ENCODE results near the gene RPL37. TPM values are rescaled to one million over a fixed set of nuclear protein-coding genes. Genes with fewer than 3 reads are reported as not detected.
"Not testable (repeated sequence)": the region's sequence is repeated elsewhere in the genome, so short reads cannot be mapped to it uniquely, and the experiment has no call there.

RPL37 gene
- total and polyA plus RNA-seq, 8 donors, result 87.9 to 2,879 (median 1,228) TPM

DNA sequence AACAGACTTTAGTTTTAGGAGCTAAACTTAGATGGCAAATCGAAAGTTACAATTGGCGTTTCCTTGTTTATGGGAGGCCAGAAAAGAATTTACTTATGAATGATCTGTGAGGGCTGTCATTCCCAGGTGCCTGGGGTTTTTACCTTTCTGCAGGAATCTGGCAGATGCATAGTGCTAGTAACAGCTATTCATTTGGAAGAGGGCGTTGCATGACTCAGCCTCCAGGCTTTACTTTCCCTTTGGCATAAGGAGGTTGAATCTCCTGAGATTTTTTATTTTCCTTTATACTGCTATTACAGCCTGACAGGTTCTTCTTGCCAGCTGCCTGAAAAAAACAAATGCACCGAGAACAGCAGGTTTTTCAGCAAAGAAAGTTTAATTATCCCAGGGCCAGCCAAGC is 36.2 kb upstream of the RPL37 start:
- intact Hi-C loops (cut with DNase I; ENCODE audit: low total_unique reads), result no loop called here
- H3K4me1 ChIP-seq, result no peaks in the 10 kb centered on the region
- 55 to 73% (median 66%) methylated on average over 4 of the region's 4 CpGs for WGBS, 5 donors
- DNase-seq, result no peak
- TF ChIP-seq POLR2A (IDR thresholded peaks at IDR 0.05) (no peak), EP300 (IDR thresholded peaks at IDR 0.05) (no peak)
- TF ChIP-seq, protein P1, sequence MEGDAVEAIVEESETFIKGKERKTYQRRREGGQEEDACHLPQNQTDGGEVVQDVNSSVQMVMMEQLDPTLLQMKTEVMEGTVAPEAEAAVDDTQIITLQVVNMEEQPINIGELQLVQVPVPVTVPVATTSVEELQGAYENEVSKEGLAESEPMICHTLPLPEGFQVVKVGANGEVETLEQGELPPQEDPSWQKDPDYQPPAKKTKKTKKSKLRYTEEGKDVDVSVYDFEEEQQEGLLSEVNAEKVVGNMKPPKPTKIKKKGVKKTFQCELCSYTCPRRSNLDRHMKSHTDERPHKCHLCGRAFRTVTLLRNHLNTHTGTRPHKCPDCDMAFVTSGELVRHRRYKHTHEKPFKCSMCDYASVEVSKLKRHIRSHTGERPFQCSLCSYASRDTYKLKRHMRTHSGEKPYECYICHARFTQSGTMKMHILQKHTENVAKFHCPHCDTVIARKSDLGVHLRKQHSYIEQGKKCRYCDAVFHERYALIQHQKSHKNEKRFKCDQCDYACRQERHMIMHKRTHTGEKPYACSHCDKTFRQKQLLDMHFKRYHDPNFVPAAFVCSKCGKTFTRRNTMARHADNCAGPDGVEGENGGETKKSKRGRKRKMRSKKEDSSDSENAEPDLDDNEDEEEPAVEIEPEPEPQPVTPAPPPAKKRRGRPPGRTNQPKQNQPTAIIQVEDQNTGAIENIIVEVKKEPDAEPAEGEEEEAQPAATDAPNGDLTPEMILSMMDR (IDR thresholded peaks at IDR 0.05), result no peak
- no peaks in the 10 kb centered on the region for H3K36me3 ChIP-seq
- H3K27ac ChIP-seq, result no peak overlapping the region
- H3K27me3 ChIP-seq, result no peaks in the 10 kb centered on the region
- H3K4me3 ChIP-seq, result no peak overlapping the region
- H3K9me3 ChIP-seq, result no peaks in the 10 kb centered on the region

DNA sequence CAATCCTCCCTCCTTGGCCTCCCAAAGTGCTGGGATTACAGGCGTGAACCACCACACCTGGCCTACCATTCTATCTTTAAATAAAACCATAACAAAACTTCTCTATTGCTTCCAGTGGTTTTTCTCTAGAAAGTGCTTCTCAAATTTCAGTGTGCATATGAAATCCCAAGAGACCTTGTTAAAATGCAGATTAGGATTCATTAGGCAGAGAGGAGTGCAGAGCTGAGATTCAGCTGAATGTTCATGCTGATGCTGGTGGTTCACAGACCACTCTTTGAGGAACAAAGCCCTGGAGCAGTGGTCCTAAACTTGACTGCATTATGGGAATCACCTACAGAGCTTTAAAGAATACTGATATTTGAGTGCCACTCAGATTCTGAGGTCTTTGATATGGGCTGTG is 34.4 kb upstream of the RPL37 start:
- TF ChIP-seq, protein P1 (IDR thresholded peaks at IDR 0.05), result no peak
- TF ChIP-seq EP300 (IDR thresholded peaks at IDR 0.05) (no peak), POLR2A (IDR thresholded peaks at IDR 0.05) (no peak)
- H3K27ac ChIP-seq, result no peak overlapping the region
- no peak for DNase-seq
- H3K27me3 ChIP-seq, result no peaks in the 10 kb centered on the region
- no peak overlapping the region for H3K4me3 ChIP-seq
- H3K4me1 ChIP-seq, result no peaks in the 10 kb centered on the region
- no peaks in the 10 kb centered on the region for H3K36me3 ChIP-seq
- peaks cover 0 to 15% (median 4%) of the 10 kb centered on the region in 4 donors for H3K9me3 ChIP-seq
- 77 to 100% (median 88%) methylated on average over 1 of the region's 1 CpG for WGBS, 5 donors
- intact Hi-C loops (cut with DNase I; ENCODE audit: low total_unique reads), result no loop called here

DNA sequence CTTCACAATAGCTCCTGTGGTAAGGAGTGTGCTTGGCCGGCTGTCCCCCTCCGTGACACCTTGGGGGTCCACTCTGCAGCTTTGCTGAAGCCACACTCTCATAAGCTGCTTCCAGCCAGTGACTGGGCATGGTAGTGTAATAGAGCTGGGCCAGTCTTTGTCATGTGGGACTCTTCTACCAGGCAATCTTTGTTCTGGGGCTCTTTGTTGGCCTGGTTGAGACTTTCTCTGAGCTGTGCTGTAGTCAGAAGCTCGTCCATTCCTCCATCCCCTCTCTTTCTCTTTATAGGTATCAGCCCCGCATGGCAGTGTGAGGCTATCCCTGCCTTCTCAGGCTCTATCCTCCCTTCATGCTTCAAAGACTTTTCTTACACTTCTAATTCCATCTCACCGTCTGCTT is 31.8 kb upstream of the RPL37 start:
- intact Hi-C loops (cut with DNase I; ENCODE audit: low total_unique reads), result no loop called here
- Histone ChIP-seq H3K4me3 (no peak overlapping the region), H3K4me1 (no peaks in the 10 kb centered on the region), H3K27me3 (no peaks in the 10 kb centered on the region), H3K9me3 (peaks cover 0 to 19% (median 8%) of the 10 kb centered on the region in 4 donors), H3K36me3 (no peaks in the 10 kb centered on the region), H3K27ac (no peak overlapping the region)
- no peak for DNase-seq
- no peak for TF ChIP-seq EP300 (IDR thresholded peaks at IDR 0.05)
- WGBS, 5 donors, result 77 to 86% (median 83%) methylated on average over 5 of the region's 5 CpGs

DNA sequence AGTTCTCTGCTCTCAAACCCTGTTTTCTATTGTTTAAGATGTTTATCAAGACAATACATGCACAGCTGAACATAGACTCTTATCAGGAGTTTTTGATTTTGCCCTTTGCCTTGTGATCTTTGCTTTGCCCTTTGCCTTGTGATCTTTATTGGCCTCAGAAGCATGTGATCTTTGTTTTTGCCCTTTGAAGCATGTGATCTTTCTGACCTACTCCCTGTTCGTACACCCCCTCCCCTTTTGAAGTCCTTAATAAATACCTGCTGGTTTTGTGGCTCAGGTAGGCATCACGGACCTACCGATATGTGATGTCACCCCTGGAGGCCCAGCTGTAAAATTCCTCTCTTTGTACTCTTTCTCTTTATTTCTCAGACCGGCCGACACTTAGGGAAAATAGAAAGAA is 30.0 kb upstream of the RPL37 start:
- H3K36me3 ChIP-seq; H3K4me1 ChIP-seq; DNase-seq; intact Hi-C loops (cut with DNase I; ENCODE audit: low total_unique reads); H3K27me3 ChIP-seq; H3K27ac ChIP-seq; H3K4me3 ChIP-seq: not testable (repeated sequence)
- peaks cover 0 to 19% (median 8%) of the 10 kb centered on the region in 4 donors for H3K9me3 ChIP-seq
- 85 to 94% (median 88%) methylated on average over 5 of the region's 5 CpGs for WGBS, 5 donors

DNA sequence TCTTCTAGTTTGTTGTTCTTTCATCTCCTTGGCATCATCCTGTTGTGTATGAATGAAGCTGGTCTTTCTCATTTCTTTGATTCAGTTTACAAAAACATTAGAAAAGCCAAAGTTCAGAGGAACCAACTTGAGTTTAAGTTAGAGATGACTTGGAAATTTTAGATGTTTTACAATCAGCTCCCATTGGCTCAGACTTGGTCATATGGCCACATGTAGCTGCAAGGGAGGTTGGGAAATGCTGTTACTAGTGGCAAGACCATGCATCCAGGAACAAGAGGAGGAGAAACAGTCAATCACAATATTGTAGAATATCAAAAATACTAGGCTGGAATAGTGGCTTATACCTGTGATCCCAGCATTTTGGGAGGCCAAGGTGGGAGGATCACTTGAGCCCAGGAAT is 25.7 kb upstream of the RPL37 start:
- peaks cover 0 to 4% (median 0%) of the 10 kb centered on the region in 4 donors for H3K36me3 ChIP-seq
- no peak overlapping the region for H3K4me3 ChIP-seq
- no peak overlapping the region for H3K27ac ChIP-seq
- intact Hi-C loops (cut with DNase I; ENCODE audit: low total_unique reads), result no loop called here
- H3K27me3 ChIP-seq, result no peaks in the 10 kb centered on the region
- no peaks in the 10 kb centered on the region for H3K4me1 ChIP-seq
- H3K9me3 ChIP-seq, result peaks cover 0 to 18% (median 8%) of the 10 kb centered on the region in 4 donors
- TF ChIP-seq EP300 (IDR thresholded peaks at IDR 0.05) (no peak), POLR2AphosphoS5 (IDR thresholded peaks at IDR 0.05) (no peak), POLR2A (IDR thresholded peaks at IDR 0.05) (no peak)
- TF ChIP-seq, protein P1 (IDR thresholded peaks at IDR 0.05), result no peak
- DNase-seq, result no peak
